Body of pancreas (tissue), 4 donors: ENCODE results near the gene ZFC3H1. TPM values are rescaled to one million over a fixed set of nuclear protein-coding genes. Genes with fewer than 3 reads are reported as not detected.

Experiments
- ATAC-seq: fragments of 150-250 bp; one replicate; pipeline ENCODE4 v1.9.1; 2016
- DNase-seq, 4 donors: peaks; one replicate each; pipeline ENCODE4 v3.0.0-alpha.2; 2019
- H3K27ac ChIP-seq, 4 donors: fragments of 200-600 bp; sonication (generic); 1 replicate in 3 of 4; 2 replicates in 1 of 4; pipeline versions ENCODE4 v1.5.1 to v1.6.1; 2016 to 2019; ENCODE audit warnings: mild to moderate bottlenecking in 1 of 4, mixed read lengths in 1 of 4, moderate library complexity in 1 of 4
- H3K27me3 ChIP-seq, 2 donors: fragments of 200-600 bp; sonication (generic); one replicate each; pipeline ENCODE4 v1.6.0; 2016; ENCODE audit warnings: mild to moderate bottlenecking in 1 of 2
- H3K36me3 ChIP-seq, 2 donors: fragments of 200-600 bp; sonication (generic); replicated peaks in 1 of 2; 2 replicates each; pipeline ENCODE4 v1.5.1; 2016; ENCODE audit warnings: low read depth in 2 of 2; ENCODE audit not compliant: insufficient read depth in 1 of 2
- H3K4me1 ChIP-seq: fragments of 200-600 bp; sonication (generic); one replicate; pipeline ENCODE4 v1.6.0; 2016
- H3K4me3 ChIP-seq, 2 donors: fragments of 200-600 bp; sonication (generic); 1 replicate in 1 of 2; 2 replicates in 1 of 2; pipeline ENCODE4 v1.5.1; 2016 to 2019
- H3K9me3 ChIP-seq, 3 donors: fragments of 200-600 bp; sonication (generic); 1 replicate in 2 of 3; 2 replicates in 1 of 3; pipeline ENCODE4 v1.5.1; 2016
- POLR2A ChIP-seq, 3 donors: fragments of 450-650 bp; IDR thresholded peaks; one replicate each; pipeline ENCODE4 v1.6.1; 2016; ENCODE audit warnings: antibody characterized with exemption in 3 of 3, mild to moderate bottlenecking in 2 of 3
- WGBS, 2 donors: methylation state at CpG; one replicate each; pipeline ENCODE4 v1.1.5; 2017; 5-methylcytosine and 5-hydroxymethylcytosine counted together
- intact Hi-C: fragments of 100-400 bp; cut with DNase I; formaldehyde crosslinking; loops from one replicate; pipeline ENCODE4 v1.15.1; 2023
- total RNA-seq, 2 donors: library from RNA; depleted of rRNA; stranded (reverse); fragments of >200 nt; gene quantifications; one replicate each; pipeline ENCODE4 v1.1.0, GENCODE V29; 2016
- TF ChIP-seq, protein P1 (sequence below), 7 experiments: fragments of 450-650 bp in 4 of 7; fragments of 200-600 bp in 3 of 7; sonication (generic) in 3 of 7; IDR thresholded peaks; one replicate each; pipeline ENCODE4 v1.5.1; 2016 to 2019; ENCODE audit warnings: antibody characterized with exemption in 7 of 7

The ZFC3H1 gene, protein sequence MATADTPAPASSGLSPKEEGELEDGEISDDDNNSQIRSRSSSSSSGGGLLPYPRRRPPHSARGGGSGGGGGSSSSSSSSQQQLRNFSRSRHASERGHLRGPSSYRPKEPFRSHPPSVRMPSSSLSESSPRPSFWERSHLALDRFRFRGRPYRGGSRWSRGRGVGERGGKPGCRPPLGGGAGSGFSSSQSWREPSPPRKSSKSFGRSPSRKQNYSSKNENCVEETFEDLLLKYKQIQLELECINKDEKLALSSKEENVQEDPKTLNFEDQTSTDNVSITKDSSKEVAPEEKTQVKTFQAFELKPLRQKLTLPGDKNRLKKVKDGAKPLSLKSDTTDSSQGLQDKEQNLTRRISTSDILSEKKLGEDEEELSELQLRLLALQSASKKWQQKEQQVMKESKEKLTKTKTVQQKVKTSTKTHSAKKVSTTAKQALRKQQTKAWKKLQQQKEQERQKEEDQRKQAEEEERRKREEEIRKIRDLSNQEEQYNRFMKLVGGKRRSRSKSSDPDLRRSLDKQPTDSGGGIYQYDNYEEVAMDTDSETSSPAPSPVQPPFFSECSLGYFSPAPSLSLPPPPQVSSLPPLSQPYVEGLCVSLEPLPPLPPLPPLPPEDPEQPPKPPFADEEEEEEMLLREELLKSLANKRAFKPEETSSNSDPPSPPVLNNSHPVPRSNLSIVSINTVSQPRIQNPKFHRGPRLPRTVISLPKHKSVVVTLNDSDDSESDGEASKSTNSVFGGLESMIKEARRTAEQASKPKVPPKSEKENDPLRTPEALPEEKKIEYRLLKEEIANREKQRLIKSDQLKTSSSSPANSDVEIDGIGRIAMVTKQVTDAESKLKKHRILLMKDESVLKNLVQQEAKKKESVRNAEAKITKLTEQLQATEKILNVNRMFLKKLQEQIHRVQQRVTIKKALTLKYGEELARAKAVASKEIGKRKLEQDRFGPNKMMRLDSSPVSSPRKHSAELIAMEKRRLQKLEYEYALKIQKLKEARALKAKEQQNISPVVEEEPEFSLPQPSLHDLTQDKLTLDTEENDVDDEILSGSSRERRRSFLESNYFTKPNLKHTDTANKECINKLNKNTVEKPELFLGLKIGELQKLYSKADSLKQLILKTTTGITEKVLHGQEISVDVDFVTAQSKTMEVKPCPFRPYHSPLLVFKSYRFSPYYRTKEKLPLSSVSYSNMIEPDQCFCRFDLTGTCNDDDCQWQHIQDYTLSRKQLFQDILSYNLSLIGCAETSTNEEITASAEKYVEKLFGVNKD (N-terminal part only)
- 100 to 1,000 TPM in 1 of 2 donors, 10 to 100 TPM in 1; 36.1 to 116 TPM for total RNA-seq

DNA sequence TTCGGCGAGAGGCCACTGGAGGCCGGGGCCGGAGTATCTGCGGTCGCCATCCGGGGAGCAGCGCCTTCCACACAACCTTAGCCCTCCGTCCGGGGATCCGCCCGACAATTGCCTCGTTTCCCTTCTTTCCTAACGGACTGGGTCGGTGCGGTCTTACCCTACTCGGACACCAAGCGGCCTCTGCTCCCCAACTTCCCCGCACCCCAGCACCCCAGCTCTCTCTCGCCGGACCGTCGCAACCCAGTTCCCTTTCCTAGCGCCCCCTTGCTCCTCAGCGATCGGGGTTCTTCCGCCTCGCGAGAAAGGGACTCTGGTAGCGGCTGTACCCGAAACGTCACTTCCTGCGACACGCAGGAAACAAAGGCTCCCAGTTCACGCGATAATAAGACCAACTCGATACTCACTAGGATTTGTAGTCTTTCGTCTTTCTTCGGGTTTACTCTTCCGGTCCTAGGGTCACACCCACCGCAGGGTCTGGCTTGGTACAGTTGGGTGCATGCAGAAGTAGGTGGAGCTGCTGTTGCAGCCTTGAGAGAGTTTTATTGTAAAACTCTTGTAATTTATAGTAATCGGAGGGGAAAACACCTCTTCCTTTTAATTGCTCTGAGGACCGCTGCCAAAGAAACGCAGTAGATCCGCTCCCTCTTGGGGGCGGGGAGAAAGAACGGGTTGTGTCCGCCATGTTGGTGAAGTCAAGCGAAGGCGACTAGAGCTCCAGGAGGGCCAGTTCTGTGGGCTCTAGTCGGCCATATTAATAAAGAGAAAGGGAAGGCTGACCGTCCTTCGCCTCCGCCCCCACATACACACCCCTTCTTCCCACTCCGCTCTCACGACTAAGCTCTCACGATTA, at the start of gene ZFC3H1, which contains the start of gene THAP2:
Gene ZFC3H1 (minus strand): TSS at position 288 of the 850 bp plus-strand sequence. CDS start 238 bp downstream, at position 50.
Gene THAP2 (plus strand): TSS at position 741 of the 850 bp plus-strand sequence. CDS start 209 bp downstream, outside the sequence.
- peak within 1 kb of the TSS; percentile 64 to 76 for H3K4me3 ChIP-seq
- peaks cover 0 to 5% of the 10 kb centered on the region in 2 donors for H3K36me3 ChIP-seq
- peak within 1 kb of the TSS; percentile 93 to 98 (median 95) for H3K27ac ChIP-seq
- no peaks in the 10 kb centered on the region for H3K9me3 ChIP-seq
- peak; percentile 90 to 99 (median 98) for TF ChIP-seq POLR2A (IDR thresholded peaks at IDR 0.05)
- TF ChIP-seq, protein P1, sequence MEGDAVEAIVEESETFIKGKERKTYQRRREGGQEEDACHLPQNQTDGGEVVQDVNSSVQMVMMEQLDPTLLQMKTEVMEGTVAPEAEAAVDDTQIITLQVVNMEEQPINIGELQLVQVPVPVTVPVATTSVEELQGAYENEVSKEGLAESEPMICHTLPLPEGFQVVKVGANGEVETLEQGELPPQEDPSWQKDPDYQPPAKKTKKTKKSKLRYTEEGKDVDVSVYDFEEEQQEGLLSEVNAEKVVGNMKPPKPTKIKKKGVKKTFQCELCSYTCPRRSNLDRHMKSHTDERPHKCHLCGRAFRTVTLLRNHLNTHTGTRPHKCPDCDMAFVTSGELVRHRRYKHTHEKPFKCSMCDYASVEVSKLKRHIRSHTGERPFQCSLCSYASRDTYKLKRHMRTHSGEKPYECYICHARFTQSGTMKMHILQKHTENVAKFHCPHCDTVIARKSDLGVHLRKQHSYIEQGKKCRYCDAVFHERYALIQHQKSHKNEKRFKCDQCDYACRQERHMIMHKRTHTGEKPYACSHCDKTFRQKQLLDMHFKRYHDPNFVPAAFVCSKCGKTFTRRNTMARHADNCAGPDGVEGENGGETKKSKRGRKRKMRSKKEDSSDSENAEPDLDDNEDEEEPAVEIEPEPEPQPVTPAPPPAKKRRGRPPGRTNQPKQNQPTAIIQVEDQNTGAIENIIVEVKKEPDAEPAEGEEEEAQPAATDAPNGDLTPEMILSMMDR (IDR thresholded peaks at IDR 0.05) = peak in 5 of 7 experiments; percentile 7 to 44 (median 28)
- DNase-seq = peak; percentile 92 to 99 (median 95)
- intact Hi-C loops = no loop called here
- WGBS, 2 donors = 0% methylated on average over 37 to 56 of the region's 57 CpGs
- H3K27me3 ChIP-seq = no peaks in the 10 kb centered on the region
- peaks cover 22% of the 10 kb centered on the region for H3K4me1 ChIP-seq
- ATAC-seq = peak; percentile 95

DNA sequence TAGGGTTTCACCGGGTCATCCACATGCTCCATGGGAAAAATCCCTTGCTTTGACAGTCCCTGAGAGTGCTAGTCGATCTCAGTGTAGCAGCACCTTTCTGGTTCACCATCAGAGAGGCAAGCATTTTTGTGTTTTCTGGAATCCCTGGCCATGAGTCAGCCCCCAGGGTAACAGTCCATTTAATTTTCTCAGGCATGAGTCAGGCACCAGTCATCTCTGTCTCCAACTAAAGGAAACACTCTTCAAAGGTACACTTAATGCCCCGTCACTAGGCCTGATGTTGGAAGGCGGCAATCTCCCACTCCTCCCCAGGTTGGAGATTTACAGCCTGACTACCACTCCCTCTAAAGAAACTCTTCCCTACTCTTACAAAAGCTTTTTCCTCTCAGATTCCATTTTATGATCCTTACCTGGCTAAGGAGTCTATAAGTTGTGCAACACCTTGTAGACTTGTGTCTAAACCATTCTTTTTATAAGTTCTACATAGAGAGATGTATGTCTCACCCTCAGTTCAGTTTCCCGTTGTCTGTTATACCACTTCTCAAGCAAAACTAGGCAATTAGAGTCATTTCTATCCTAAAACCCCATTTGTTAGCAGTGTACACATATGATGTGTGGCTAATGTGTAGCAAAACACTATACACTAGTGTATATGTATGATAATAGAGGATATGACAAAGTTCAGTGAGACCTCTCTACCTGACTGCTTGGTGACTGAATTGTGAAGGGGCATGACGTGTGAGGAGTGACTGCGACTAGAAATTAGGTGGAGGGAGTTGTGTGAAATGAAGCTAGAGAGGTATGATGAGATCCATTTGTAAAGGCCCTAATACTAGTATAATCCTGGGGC, 46.9 kb upstream of the ZFC3H1 start:
- no peak for ATAC-seq
- no peaks in the 10 kb centered on the region for H3K27me3 ChIP-seq
- no peaks in the 10 kb centered on the region for H3K9me3 ChIP-seq
- TF ChIP-seq, protein P1 (IDR thresholded peaks at IDR 0.05) = no peak
- TF ChIP-seq POLR2A (IDR thresholded peaks at IDR 0.05) = no peak
- 94 to 96% methylated on average over 7 of the region's 7 CpGs for whole genome bisulfite sequencing, 2 donors
- no peak overlapping the region for H3K27ac ChIP-seq
- intact Hi-C loops = no loop called here
- no peak overlapping the region for H3K4me3 ChIP-seq
- H3K36me3 ChIP-seq = no peaks in the 10 kb centered on the region
- H3K4me1 ChIP-seq = no peaks in the 10 kb centered on the region
- DNase-seq = no peak

DNA sequence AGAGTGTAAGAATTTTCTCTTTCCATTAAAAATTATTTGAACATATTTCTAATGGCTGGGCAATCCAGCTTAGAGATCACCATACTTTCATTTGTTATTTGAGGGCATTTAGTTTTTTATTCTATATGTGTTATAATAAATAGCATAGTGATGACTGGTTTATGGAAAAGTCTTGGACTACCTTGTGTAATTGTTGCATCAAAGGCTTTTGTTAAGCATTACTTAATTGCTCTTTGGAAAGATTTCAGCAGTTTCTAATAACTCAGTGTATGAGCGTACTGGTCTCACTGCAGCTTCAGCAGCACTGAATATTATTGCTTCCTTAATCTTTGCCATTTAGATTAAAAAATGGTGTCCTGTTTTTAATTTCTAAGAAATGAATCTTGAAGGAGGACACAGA, 45.0 kb upstream of the ZFC3H1 start:
- intact Hi-C loops = no loop called here
- no peak for ATAC-seq

More for the DNA sequence above, 45.0 kb upstream of the ZFC3H1 start:
- Histone ChIP-seq H3K27me3 (no peaks in the 10 kb centered on the region), H3K36me3 (no peaks in the 10 kb centered on the region), H3K4me1 (no peaks in the 10 kb centered on the region), H3K27ac (no peak overlapping the region), H3K9me3 (no peaks in the 10 kb centered on the region), H3K4me3 (no peak overlapping the region)
- TF ChIP-seq, protein P1 (IDR thresholded peaks at IDR 0.05) = no peak
- TF ChIP-seq POLR2A (IDR thresholded peaks at IDR 0.05) = no peak
- no peak for DNase-seq
- WGBS, 2 donors = 51 to 97% methylated on average over 1 of the region's 1 CpG
